NCI-H1417 treated with DMSO at 0.1 percent for 48 hours (cell line): Measurements from ENCODE around the gene WAS.
"Not testable (repeated sequence)": the region's sequence is repeated elsewhere in the genome, so short reads cannot be mapped to it uniquely, and the experiment has no call there.

Experiments used
- DNase-seq: peaks from one replicate; lab custom pipeline; 2025; lab: John Stamatoyannopoulos, UW

Gene WAS

GRCh38 chrX:48683411-48683982 is at the start of gene WAS:
TSS of gene WAS (plus strand) at chrX:48683799. CDS start at chrX:48683854, 55 bp downstream.
- no peak for DNase-seq

- no peak for DNase-seq
Observed at GRCh38 chrX:48636301-48636700, 47.3 kb upstream of the WAS start.

GRCh38 chrX:48636776-48637175 is 46.8 kb upstream of the WAS start:
- DNase-seq = no peak

DNA sequence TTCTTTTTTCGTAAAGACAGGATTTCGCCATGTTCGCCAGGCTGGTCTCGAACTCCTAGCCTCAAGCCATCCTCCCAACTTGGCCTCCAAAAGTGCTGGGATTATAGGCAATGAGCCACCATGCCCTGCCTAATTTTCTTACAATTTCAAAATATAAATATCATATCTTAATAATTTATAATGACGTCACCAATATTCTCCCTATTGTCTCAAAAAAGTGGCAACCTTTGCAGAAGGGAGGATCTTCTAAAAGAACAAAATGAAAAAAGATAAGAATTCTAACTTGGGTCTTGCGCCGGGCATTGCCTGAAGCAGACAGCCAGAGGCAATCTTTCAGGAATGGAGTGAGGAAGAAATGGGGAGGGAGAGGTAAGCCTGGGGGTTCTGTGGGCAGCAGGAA is 37.9 kb upstream of the WAS start:
- DNase-seq = no peak

- DNase-seq = peak; percentile 42
Observed at GRCh38 chrX:48648336-48648751, 35.3 kb upstream of the WAS start.

- DNase-seq = no peak
Observed at GRCh38 chrX:48649102-48649501, 34.5 kb upstream of the WAS start.

- not testable (repeated sequence) for DNase-seq
Observed at GRCh38 chrX:48652055-48652579, 31.5 kb upstream of the WAS start.

DNA sequence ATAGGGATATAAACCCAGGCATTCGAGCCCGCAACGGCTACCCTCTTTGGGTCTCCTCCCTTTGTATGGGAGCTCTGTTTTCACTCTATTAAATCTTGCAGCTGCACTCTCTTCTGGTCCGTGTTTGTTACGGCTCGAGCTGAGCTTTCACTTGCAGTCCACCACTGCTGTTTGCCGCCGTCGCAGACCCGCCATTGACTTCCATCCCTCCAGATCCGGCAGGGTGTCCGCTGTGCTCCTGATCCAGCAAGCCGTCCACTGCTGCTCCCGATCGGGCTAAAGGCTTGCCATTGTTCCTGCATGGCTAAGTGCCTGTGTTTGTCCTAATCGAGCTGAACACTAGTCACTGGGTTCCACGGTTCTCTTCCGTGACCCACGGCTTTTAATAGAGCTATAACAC is 28.9 kb upstream of the WAS start:
- DNase-seq = not testable (repeated sequence)

- not testable (repeated sequence) for DNase-seq
Observed at GRCh38 chrX:48659686-48660085, 23.9 kb upstream of the WAS start.

DNA sequence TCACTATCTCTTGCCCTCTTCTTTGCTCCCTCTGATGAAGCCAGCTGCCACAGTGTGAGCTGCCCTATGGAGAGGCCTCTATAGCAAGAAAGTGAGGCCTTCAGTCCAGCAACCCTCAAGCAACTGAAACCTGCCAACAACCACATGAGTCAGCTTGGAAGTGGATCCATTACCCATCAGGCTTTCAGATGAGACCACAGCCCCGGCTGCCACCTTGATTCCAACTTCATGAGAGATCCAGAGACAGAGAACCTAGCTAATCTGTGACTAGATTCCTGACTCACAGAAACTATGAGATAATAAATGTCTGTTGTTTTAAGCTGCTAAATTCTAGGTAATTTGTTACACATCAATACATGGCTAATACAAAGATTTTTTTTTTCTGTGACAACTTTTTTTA is 20.4 kb upstream of the WAS start:
- DNase-seq = no peak

DNA sequence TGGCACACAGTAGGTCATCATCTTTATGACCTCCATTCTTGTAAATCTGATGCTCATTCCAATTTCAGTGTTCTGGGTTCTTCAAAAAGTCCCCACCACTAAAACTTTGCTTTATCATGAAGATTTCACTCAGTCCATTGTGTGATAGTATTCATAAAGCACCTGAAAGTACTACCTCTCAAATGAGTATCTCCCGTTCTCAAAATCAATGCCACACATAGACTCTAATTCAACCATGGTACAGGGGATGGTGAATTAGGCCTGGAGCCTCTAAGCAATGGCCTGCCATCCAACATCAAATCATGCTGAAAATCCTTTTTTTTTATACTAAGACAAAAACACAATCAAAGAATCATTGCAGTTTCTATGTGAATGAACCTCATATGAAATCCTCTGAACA is 19.4 kb upstream of the WAS start:
- DNase-seq = no peak

- no peak for DNase-seq
Observed at GRCh38 chrX:48665991-48666390, 17.6 kb upstream of the WAS start.

GRCh38 chrX:48666649-48667048 is 16.9 kb upstream of the WAS start:
- DNase-seq = no peak

GRCh38 chrX:48667509-48667908 is 16.1 kb upstream of the WAS start:
- no peak for DNase-seq

GRCh38 chrX:48668187-48668586 is 15.4 kb upstream of the WAS start:
- not testable (repeated sequence) for DNase-seq

DNA sequence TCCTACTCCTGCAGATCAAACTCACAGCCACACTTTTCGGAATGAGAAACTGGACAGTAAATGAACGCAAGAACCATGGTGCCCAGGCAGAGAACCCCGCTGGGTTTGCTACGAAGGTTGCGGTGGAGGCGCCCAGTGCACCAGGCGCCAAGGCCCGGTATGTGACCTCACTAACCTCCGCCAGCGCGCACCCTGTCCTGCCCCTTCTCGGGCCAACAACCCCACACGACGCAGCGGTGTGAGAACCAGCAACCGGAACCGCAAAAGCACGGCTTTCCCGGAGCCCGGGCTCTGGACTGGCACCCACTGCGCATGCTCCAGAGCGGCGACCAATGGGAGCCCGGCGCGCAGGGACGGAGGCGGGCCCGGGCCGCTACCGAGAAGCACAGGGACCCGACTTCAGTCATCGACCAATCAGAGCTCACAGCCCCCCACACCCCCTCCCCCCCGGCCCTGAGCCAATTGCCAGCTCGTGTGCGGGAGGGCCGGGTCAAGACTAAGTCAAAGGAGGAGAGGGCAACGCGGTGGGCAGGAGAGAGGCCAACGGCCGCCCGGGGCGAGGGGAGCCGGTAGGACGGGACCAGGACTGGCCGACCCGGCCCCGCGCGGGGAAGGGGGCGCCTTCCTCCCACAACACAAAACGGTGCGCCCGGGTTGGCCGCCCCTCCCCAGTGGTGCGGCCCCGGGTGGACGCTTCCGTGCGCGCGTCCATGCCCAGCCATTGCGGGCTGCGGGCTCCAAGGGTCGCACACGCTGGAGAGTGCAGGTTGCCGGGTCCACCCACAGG is 7.3 kb upstream of the WAS start:
- DNase-seq = peak; percentile 25

DNA sequence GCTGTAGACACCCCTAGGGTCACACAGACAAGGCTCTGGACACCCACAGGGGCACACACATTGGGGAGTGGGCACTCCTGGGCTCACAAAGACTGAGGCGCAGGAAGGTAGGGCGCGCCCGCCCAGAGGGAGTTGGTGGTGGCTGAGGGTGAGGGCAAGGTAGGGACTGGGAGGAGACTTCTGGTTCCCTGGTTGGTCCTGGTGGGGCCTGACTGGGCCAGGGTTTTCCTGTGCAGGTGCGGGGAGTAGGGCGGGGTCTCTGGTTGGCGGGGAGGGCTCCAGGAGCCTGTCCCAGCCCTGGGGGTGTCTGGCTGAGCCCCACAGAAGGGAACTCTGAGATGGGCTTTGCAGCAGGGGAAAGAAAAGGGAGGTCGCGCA is 6.7 kb upstream of the WAS start:
- no peak for DNase-seq

DNA sequence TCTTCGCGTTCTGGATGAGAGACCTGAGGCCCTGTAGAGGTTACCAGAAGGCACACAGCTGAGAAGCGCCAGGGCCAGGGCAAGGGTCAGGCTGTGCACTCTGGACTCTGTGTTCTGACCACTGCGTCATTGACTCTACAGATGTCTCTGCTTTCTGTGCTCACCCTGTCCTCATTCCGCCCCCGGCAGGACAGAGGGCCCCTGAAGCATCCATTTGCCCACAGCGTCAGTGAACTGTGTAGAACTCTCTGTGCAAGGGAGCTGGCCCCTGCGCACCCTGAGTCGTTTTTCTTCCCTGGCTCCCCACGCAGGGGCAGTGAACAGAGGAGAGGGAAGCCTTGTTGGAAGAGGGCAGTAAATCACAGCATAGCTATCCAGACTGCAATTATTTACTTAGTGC is 6.1 kb upstream of the WAS start:
- no peak for DNase-seq

- DNase-seq = not testable (repeated sequence)
Observed at GRCh38 chrX:48680467-48680866, 3.1 kb upstream of the WAS start.

GRCh38 chrX:48680925-48681324 is 2.7 kb upstream of the WAS start:
- not testable (repeated sequence) for DNase-seq

GRCh38 chrX:48681539-48682183 is 1.9 kb upstream of the WAS start:
- DNase-seq = no peak

DNA sequence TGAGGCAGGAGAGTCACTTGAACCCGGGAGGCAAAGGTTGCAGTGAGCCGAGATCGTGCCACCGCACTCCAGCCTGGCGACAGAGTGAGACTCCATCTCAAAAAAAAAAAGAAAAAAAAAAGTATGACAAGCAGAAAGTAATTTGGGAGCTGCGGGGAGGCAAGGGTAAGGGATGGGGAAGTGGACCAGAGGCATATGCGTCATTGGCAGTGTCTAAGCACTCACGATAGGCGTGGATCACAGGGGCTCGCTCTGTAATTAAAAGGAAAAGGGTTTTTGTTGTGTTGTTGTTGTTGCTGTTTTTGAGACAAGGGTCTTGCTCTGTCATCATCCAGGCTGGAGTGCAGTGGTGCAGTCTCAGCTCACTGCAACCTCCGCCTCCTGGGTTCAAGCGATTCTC is 804 bp upstream of the WAS start:
- DNase-seq = not testable (repeated sequence)

DNA sequence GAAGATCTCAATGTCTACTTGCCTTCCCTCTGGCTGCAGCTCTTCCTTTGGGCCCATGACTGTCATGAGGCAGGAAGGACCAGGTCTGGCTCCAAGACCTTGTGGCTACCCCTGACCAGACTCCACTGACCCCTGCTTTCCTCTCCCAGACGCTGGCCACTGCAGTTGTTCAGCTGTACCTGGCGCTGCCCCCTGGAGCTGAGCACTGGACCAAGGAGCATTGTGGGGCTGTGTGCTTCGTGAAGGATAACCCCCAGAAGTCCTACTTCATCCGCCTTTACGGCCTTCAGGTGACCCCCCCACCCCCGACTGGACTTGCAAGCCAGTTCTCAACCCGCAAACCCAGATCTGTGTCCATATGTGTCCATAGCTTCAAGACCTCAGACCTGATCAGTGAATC is 535 bp downstream of the WAS start:
- no peak for DNase-seq
